Activated naive CD4-positive, alpha-beta T cell treated with anti-CD3 and anti-CD28 coated beads, Interleukin-2, amount 50 U/mL, for 16 hours (primary cell): ENCODE results near the gene ZNF444.
"Not testable (repeated sequence)": the region's sequence is repeated elsewhere in the genome, so short reads cannot be mapped to it uniquely, and the experiment has no call there.

ENCODE experiments used
- DNase-seq: peaks from one replicate; pipeline ENCODE4 v3.0.0-alpha.2; 2020

Gene ZNF444

DNA sequence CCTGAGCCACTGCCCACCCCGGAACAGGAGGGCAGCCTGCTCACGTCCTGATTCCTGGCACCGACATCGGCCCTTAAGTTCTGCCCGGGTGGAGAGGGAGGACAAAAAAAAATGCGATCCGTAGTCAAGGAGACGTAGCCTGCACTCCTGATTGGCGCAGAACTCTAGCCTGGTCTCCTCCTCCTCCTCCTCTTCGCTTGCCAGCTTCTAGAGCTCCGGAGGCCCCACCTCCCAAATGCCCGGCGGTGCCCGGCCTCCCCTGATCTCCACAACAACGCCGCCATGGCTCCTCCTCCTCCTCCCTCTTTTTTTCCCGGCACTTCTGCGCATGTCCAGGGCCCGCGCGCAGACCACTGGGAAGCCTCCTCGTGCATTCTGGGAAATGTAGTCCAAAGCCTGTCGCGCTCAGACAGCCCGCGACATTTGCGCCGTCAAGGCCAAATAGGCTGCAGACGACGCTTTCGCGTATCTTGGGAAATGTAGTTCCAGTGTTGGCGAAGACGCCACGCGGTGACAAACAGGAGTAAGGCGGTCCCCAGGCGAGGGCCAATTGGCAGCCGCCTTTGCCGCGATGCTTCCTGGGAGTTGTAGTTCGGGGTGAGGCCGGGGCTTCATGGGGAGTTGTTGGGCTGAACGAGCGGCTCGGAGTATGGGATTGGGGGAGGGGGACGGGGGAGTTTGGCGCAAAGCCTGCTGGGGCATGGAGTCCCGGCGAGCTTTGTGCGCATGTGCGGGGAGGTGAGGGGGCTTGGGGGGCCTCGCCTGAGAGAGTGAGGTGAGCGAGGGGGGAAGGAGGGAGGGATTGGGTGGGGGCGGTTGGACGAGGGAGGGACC lies at the start of gene ZNF444:
TSS of gene ZNF444 (plus strand) at position 705 of the 834 bp plus-strand sequence. CDS start 5,625 bp downstream, outside the sequence.
- DNase-seq, result peak; percentile 100

DNA sequence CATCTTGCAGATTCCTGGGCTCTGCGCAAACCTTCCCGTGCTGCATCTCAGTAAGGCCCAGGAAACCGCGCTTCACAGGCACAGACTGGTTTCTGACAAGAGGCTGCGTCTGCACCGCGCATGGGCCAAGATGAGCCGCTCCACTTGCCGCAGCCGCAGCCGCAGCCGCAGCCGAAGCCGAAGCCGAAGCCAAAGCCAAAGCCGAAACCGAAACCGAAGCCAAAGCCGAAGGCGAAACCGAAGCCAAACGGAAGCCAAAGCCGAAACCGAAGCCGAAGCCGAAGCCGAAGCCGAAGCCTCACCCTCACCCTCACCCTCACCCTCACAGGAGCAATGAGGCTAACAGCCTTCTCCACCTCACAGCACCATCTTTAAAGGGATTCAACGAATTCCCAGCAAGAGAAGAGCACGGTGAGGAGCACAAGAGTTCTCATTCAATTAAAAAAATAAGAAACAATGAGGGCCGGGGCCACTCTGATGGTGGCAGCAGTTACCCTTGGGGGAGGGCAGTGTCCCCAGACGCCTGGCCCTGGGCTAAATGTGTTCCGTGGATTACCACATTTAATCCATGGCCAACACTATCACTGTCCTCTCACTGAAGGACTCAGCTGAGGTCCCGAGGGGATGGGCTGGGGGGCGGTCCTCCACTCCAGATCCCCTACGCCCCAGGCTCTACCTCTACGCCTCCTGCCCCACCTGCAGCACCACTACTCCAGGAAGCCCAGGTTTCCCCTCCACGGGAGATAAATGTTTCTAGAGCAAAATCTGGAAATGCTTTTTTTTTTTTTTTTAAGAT lies 49.1 kb upstream of the ZNF444 start:
- DNase-seq, result no peak

GRCh38 chr19:56092685-56093631 lies 48.1 kb upstream of the ZNF444 start:
- no peak for DNase-seq

DNA sequence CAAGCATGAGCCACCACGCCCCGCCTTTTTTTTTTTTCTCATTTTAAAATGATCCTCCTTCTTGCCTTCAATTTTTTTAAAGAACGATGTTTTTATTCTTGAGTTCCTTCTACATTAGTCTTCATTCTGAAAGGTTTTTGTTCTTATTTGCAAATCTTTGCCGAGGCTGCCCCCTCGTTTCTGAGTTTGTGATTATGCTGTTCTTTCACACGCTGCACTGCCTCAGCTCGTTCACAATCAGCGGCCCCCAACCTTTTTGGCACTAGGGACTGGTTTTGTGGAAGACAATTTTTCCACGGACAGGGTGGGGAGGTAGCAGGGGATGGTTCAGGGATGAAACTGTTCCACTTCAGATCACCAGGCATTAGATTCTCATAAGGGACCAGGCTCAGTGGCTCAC lies 46.6 kb upstream of the ZNF444 start:
- no peak for DNase-seq

- no peak for DNase-seq
Measured at GRCh38 chr19:56096665-56097064, 44.4 kb upstream of the ZNF444 start.

- no peak for DNase-seq
Measured at GRCh38 chr19:56097306-56097705, 43.8 kb upstream of the ZNF444 start.

- DNase-seq, result no peak
Measured at GRCh38 chr19:56097776-56098175, 43.3 kb upstream of the ZNF444 start.

DNA sequence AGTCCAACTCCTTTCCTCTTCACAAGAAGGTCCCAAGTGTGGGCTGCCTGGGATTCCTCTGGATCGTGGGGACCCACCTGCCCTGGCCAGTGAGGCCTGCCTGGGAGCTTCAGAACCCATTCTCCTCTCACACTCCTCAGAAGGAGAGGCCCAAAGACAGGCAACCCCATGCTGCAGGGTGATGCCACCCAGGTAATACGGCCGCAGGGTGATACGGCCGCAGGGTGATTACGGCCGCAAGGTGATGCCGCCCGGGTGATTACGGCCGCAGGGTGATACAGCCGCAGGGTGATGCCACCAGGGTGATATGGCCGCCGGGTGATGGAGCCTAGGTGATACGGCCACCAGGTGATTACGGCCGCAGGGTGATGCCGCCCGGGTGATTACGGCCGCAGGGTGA lies 42.9 kb upstream of the ZNF444 start:
- DNase-seq, result not testable (repeated sequence)

- DNase-seq, result no peak
Measured at GRCh38 chr19:56098731-56099568, 42.1 kb upstream of the ZNF444 start.

- no peak for DNase-seq
Measured at GRCh38 chr19:56099638-56100539, 41.2 kb upstream of the ZNF444 start.

GRCh38 chr19:56101095-56101494 lies 40.0 kb upstream of the ZNF444 start:
- no peak for DNase-seq

DNA sequence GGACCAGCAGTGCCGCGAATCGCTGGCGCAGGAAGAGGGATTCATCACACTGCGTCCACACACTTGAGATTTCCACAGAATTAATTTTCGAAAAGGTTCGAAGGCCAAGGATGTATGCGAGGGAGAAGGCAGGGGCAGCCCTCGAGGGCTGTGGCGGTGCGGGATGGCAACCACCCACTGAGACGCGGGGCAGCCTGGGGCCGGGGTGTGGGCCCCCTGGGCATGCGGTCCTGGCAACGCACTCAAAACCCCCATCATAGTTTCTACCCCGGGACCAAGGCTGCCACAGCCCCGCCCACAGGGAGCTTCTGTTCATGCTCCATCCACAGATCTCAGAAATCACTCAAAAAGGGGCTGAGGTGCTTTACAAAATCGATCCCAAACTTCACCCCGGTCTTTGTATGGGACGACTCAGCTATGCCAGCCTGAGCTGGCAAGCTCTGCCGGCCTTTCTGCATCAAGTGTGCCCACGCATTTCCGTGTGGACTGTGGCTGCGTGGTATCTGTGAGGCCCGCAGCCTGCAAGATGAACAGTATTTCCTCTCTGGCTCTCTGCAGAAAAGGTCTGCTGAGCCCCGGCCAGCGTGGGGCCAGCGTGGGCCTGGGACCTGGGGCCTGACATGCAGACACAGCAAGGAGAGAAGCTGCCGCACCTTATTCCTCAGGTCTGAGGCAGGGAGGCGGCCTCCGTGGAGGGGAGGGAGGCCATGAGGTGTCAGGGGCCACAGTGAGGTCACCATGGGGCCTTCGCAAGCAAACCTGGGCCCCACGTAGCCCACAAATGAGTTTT lies 39.1 kb upstream of the ZNF444 start:
- DNase-seq, result no peak

GRCh38 chr19:56103027-56103614 lies 38.0 kb upstream of the ZNF444 start:
- DNase-seq, result no peak

DNA sequence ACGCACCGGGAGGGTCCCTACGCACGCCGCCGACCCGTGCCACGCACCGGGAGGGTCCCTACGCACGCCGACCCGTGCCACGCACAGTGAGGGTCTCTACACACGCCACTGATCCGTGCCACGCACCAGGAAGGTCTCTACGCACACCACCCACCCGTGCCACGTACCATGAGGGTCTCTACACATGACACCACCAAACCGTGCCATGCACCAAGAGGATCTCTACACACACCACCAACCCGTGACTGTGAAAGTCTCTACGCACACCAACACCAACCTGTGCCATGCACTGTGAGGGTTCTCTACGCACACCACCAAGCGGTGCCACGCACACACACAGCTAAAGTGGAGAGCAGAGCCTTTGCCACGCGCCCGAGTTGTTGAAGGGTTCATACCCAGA lies 36.7 kb upstream of the ZNF444 start:
- no peak for DNase-seq

- DNase-seq, result peak; percentile 51
Measured at GRCh38 chr19:56105090-56105701, 35.9 kb upstream of the ZNF444 start.

DNA sequence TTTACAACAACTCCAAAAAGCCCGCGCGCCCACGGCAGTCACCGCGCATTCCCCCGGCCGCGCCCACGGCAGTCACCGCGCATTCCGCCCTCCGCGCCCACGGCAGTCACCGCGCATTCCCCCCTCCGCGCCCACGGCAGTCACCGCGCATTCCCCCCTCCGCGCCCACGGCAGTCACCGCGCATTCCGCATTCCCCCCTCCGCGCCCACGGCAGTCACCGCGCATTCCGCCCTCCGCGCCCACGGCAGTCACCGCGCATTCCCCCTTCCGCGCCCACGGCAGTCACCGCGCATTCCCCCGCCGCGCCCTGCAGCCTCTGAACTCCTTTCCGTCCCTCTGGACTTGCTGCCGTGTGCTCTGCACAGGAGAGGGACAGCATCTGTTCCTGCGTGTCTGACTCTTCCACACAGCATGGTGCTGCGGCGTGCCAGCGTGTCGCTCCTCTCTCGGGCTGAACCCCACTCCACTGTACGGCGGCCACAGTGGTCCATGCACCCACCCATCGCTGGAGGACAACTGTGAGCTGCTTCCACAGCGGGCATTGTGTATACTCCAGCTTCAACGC lies 35.2 kb upstream of the ZNF444 start:
- DNase-seq, result not testable (repeated sequence)

DNA sequence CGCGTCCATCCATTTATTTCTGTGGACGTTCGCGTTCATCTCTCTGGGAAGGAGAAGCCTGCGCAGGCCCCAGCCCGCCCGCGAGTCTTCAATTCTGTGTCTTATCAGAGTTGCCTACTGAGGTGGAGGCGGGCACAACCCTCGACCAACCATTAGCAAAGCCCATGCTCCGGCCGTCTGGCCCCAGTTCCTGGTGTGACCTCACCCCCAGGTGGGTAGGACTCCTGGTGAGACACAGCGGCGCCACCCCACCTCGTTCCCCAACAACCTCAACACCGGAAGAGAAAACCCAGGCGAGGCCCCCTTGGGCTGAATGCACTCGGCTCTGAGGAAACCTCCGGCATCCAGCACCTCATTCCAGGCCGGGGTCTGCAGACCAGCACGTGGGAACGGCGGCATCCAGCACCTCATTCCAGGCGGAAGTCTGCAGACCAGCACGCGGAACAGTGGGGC lies 34.7 kb upstream of the ZNF444 start:
- DNase-seq, result no peak

DNA sequence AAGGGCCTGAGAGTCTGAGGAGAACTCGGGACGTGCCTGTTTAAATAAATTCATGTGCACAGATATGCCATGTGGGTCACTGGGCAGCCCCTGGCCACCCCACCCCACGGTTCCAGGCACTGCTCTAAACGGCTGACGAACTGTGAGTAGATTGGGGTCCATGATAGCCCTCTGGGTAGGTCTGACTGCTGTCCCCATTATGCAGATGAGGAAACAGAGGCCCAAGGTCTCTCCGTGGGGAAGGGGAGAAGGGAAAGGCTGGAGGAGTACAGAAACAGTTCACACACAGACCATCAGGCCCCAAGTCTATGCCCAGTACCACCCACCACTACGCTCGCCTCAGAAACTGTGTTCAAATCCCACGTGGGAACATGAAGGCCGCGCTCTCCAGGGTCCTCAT lies 34.1 kb upstream of the ZNF444 start:
- no peak for DNase-seq
